Epithelial cell of esophagus (primary cell): ENCODE results near the gene GPD1L.

Source experiments
- DNase-seq: peaks from one replicate; pipeline ENCODE4 v3.0.0; 2010; ENCODE audit warnings: low read depth
- H3K4me3 ChIP-seq: 2 replicates; pipeline ENCODE4 v1.5.1; 2011; ENCODE audit warnings: mild to moderate bottlenecking, low read length, control low read depth
- TF ChIP-seq, protein P1 (sequence below): IDR thresholded peaks from 2 replicates; pipeline ENCODE4 v1.5.1; 2011; ENCODE audit warnings: low read depth, mild to moderate bottlenecking, low read length, control low read depth, inconsistent platforms; ENCODE audit not compliant: insufficient read depth; ENCODE audit errors: missing control alignments

GPD1L gene

GRCh38 chr3:32216172-32216783, 109.9 kb downstream of the GPD1L start:
- no peak overlapping the region for H3K4me3 ChIP-seq
- TF ChIP-seq, protein P1, sequence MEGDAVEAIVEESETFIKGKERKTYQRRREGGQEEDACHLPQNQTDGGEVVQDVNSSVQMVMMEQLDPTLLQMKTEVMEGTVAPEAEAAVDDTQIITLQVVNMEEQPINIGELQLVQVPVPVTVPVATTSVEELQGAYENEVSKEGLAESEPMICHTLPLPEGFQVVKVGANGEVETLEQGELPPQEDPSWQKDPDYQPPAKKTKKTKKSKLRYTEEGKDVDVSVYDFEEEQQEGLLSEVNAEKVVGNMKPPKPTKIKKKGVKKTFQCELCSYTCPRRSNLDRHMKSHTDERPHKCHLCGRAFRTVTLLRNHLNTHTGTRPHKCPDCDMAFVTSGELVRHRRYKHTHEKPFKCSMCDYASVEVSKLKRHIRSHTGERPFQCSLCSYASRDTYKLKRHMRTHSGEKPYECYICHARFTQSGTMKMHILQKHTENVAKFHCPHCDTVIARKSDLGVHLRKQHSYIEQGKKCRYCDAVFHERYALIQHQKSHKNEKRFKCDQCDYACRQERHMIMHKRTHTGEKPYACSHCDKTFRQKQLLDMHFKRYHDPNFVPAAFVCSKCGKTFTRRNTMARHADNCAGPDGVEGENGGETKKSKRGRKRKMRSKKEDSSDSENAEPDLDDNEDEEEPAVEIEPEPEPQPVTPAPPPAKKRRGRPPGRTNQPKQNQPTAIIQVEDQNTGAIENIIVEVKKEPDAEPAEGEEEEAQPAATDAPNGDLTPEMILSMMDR: no peak
- no peak for DNase-seq

DNA sequence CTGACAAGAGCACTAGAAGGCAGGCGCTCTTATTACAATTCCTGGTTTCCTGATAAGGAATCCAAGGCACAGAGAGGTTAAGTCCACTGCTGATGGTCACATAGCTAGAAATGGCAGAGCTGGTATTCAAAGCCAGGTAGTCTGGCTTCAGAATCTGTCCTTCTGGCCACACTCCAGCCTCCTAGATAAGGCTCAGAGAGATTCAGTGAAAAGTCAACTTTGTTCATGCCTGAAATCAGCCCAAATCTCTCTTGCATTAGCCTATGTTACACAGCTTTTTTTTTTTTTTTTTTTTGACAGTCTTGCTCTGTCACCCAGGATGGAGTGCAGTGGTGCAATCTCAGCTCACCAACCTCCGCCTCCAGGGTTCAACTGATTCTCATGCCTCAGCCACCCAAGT, 110.9 kb downstream of the GPD1L start:
- TF ChIP-seq, protein P1: no peak
- H3K4me3 ChIP-seq: no peak overlapping the region

More for the DNA sequence above, 110.9 kb downstream of the GPD1L start:
- DNase-seq: no peak
